ENCODE results near the gene UPF3A.

GRCh38 chr13:114248011-114248410 lies 33.4 kb upstream of the UPF3A start:
- no peak for TF ChIP-seq EZH2 (IDR thresholded peaks at IDR 0.05; ENCODE audit: borderline replicate concordance, low read length)
- TF ChIP-seq CTCF (conservative IDR thresholded peaks at IDR 0.05 in 1 of 2, IDR thresholded peaks at IDR 0.05 in 1 of 2; ENCODE audit: extremely low read depth in 1 of 2, insufficient read depth in 1 of 2, low read depth in 1 of 2, low read length in 2 of 2) = no peak

Measured in mammary epithelial cell (primary cell).